HepG2 (cell line): Measurements from ENCODE around the gene GPS1. TPM values are rescaled to one million over a fixed set of nuclear protein-coding genes. Genes with fewer than 3 reads are reported as not detected.

ENCODE experiments used
- ATM ChIP-seq: fragments of 450-650 bp; IDR thresholded peaks from 2 replicates; pipeline ENCODE4 v1.7.1; 2017; ENCODE audit warnings: mild to moderate bottlenecking, borderline replicate concordance
- CAMTA2 ChIP-seq: sonication (generic); formaldehyde crosslinking; IDR thresholded peaks from 2 replicates; pipeline ENCODE4 v1.4.0; 2020; ENCODE audit warnings: mild to moderate bottlenecking, missing genetic modification reagents, borderline replicate concordance
- NFYC ChIP-seq: IDR thresholded peaks from 2 replicates; pipeline ENCODE4 v1.6.1; 2016; ENCODE audit warnings: missing genetic modification reagents, missing compliant biosample characterization
- RAD51 ChIP-seq: fragments of 450-650 bp; IDR thresholded peaks from 2 replicates; pipeline ENCODE4 v1.6.1; 2016; ENCODE audit warnings: borderline replicate concordance
- RARA ChIP-seq: IDR thresholded peaks from 2 replicates; pipeline ENCODE4 v1.6.1; 2016; ENCODE audit warnings: missing genetic modification reagents, missing compliant biosample characterization
- RELA ChIP-seq: sonication (generic); formaldehyde crosslinking; IDR thresholded peaks from 2 replicates; pipeline ENCODE4 v1.4.0; 2020; ENCODE audit warnings: missing genetic modification reagents
- SETDB1 ChIP-seq: sonication (generic); formaldehyde crosslinking; IDR thresholded peaks from 2 replicates; pipeline ENCODE4 v1.5.1; 2020; ENCODE audit warnings: missing genetic modification reagents, mild to moderate bottlenecking, borderline replicate concordance
- STAG1 ChIP-seq: sonication (generic); formaldehyde crosslinking; IDR thresholded peaks from 2 replicates; pipeline ENCODE4 v1.4.0; 2020; ENCODE audit warnings: missing genetic modification reagents
- TAF15 ChIP-seq: fragments of 200-400 bp; formaldehyde crosslinking; IDR thresholded peaks from one replicate; pipeline ENCODE4 v1.6.1; 2018; ENCODE audit warnings: mild to moderate bottlenecking, low read depth, low read length; ENCODE audit not compliant: poor library complexity, severe bottlenecking
- ZBTB8A ChIP-seq: sonication (generic); formaldehyde crosslinking; IDR thresholded peaks from 2 replicates; pipeline ENCODE4 v1.4.0; 2020; ENCODE audit warnings: mild to moderate bottlenecking, low read depth, missing genetic modification reagents, borderline replicate concordance
- ZKSCAN1 ChIP-seq: fragments of 150-350 bp; IDR thresholded peaks from 2 replicates; pipeline ENCODE4 v1.6.1; 2014; ENCODE audit warnings: low read length
- ZNF224 ChIP-seq: sonication (generic); formaldehyde crosslinking; IDR thresholded peaks from 2 replicates; pipeline ENCODE4 v1.5.0; 2020; ENCODE audit warnings: mild to moderate bottlenecking, missing genetic modification reagents
- ZNF367 ChIP-seq: sonication (generic); formaldehyde crosslinking; IDR thresholded peaks from 2 replicates; pipeline ENCODE4 v1.4.0; 2020; ENCODE audit warnings: missing genetic modification reagents, borderline replicate concordance
- ZNF703 ChIP-seq: sonication (generic); formaldehyde crosslinking; IDR thresholded peaks from 2 replicates; pipeline ENCODE4 v1.5.1; 2020; ENCODE audit warnings: missing genetic modification reagents, mild to moderate bottlenecking, moderate library complexity, borderline replicate concordance
- ZNF768 ChIP-seq: sonication (generic); formaldehyde crosslinking; IDR thresholded peaks from 2 replicates; pipeline ENCODE4 v1.4.0; 2020; ENCODE audit warnings: missing genetic modification reagents
- ZNF782 ChIP-seq: sonication (generic); formaldehyde crosslinking; IDR thresholded peaks from 2 replicates; pipeline ENCODE4 v1.4.0; 2020; ENCODE audit warnings: missing genetic modification reagents, mild to moderate bottlenecking, borderline replicate concordance
- ZNF816 ChIP-seq: sonication (generic); formaldehyde crosslinking; IDR thresholded peaks from 2 replicates; pipeline ENCODE4 v1.8.0; 2022; ENCODE audit warnings: missing genetic modification reagents, mild to moderate bottlenecking, borderline replicate concordance
- ZNF83 ChIP-seq: sonication (generic); formaldehyde crosslinking; IDR thresholded peaks from 2 replicates; pipeline ENCODE4 v1.4.0; 2020; ENCODE audit warnings: missing genetic modification reagents, mild to moderate bottlenecking, borderline replicate concordance
- polyA plus RNA-seq, 8 experiments: library from polyadenylated mRNA; depleted of rRNA in 3 of 8; stranded (reverse) in 7 of 8; unstranded in 1 of 8; fragments of >200 nt; fragmentation: Illumina TruSeq in 4 of 8; extraction: Trizol in 4 of 8; gene quantifications; 2 replicates each; pipeline versions ENCODE4 v1.2.1 to v1.2.3, GENCODE V29; 2011 to 2016; ENCODE audit warnings: low read depth in 4 of 8, missing spikeins in 1 of 8, mixed read lengths in 1 of 8; ENCODE audit not compliant: insufficient read depth in 1 of 8
- total RNA-seq, 5 experiments: library from RNA; depleted of rRNA; stranded (reverse); fragments of >200 nt; fragmentation: Illumina TruSeq; extraction: Trizol; gene quantifications; 2 replicates each; pipeline ENCODE4 v1.2.3, GENCODE V29; 2016; ENCODE audit warnings: low read depth in 1 of 5
- TF ChIP-seq, protein P1 (sequence below): sonication (generic); formaldehyde crosslinking; IDR thresholded peaks from 2 replicates; pipeline ENCODE4 v1.4.0; 2020; ENCODE audit warnings: missing genetic modification reagents
- TF ChIP-seq, protein P2 (sequence below): sonication (generic); formaldehyde crosslinking; IDR thresholded peaks from 2 replicates; pipeline ENCODE4 v1.4.0; 2020; ENCODE audit warnings: missing genetic modification reagents, borderline replicate concordance
- TF ChIP-seq, protein P3 (sequence below): sonication (generic); formaldehyde crosslinking; IDR thresholded peaks from 2 replicates; pipeline ENCODE4 v1.4.0; 2020; ENCODE audit warnings: missing genetic modification reagents, mild to moderate bottlenecking, borderline replicate concordance
- TF ChIP-seq, protein P4 (sequence below): sonication (generic); formaldehyde crosslinking; IDR thresholded peaks from 2 replicates; pipeline ENCODE4 v1.4.0; 2020; ENCODE audit warnings: missing genetic modification reagents

GPS1 gene
- total and polyA plus RNA-seq, 2 of the 13 experiments (the other 11 are each of a cell fraction or from before 2014, with no cell fraction given): 124 to 128 TPM

DNA sequence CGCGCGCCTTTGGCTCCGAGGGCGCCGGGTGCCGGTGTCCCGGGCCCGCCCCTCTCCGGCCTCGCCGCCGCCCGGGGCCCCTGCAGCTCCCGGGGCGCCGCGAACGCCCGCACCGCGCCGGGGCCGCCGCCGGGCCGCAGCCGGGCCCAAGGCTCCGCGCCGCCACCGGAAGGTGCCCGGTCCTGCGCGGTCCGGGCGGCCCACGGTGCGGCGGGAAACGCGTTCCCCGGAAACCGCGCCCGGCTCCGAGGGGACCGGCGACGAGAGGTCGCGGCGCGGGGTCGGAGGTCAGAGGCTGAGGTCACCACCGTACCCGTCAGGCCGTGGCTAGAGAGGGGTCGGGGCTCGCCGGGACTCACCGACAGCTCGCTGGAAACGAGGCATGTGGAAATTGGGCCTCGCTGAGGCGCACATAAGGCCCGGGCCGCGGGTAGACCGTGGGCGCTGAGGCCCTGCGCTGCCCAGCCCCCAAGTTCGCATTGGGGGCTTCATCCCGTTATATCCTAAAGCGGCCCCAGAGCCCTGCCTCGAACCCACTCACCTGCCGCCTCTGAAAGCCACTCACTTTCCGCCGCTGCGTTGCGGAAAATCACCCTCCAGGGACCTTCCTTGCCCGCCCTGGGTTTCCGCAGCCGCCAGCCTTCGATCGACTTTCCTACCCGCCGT lies 14.1 kb downstream of the GPS1 start, which contains the start of gene DUS1L (continued):
- TF ChIP-seq, protein P1, sequence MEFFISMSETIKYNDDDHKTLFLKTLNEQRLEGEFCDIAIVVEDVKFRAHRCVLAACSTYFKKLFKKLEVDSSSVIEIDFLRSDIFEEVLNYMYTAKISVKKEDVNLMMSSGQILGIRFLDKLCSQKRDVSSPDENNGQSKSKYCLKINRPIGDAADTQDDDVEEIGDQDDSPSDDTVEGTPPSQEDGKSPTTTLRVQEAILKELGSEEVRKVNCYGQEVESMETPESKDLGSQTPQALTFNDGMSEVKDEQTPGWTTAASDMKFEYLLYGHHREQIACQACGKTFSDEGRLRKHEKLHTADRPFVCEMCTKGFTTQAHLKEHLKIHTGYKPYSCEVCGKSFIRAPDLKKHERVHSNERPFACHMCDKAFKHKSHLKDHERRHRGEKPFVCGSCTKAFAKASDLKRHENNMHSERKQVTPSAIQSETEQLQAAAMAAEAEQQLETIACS: peak; percentile 68
- TF ChIP-seq NFYC (CRISPR knock-in tag) (peak; percentile 55; the same call in 1 of the 2 replicates), ZNF703 (no peak; the same call in 1 of the 2 replicates), ZNF782 (CRISPR knock-in tag) (peak; percentile 53; the same call in 1 of the 2 replicates), ZNF367 (0 out of 2 replicates have a peak, but pooled peaks have one; percentile 53), ZKSCAN1 (no peak), ZBTB8A (no peak), RAD51 (no peak), RARA (CRISPR knock-in tag) (peak; percentile 73), STAG1 (CRISPR knock-in tag) (peak; percentile 23; the same call in 1 of the 2 replicates), SETDB1 (CRISPR knock-in tag) (no peak), RELA (CRISPR knock-in tag) (peak; percentile 79; the same call in 1 of the 2 replicates), TAF15 (no peak), ZNF224 (CRISPR knock-in tag) (no peak; the same call in 1 of the 2 replicates), CAMTA2 (CRISPR knock-in tag) (no peak), ZNF768 (CRISPR knock-in tag) (peak; percentile 91), ZNF83 (no peak), ATM (no peak), ZNF816 (no peak)
- TF ChIP-seq, protein P2, sequence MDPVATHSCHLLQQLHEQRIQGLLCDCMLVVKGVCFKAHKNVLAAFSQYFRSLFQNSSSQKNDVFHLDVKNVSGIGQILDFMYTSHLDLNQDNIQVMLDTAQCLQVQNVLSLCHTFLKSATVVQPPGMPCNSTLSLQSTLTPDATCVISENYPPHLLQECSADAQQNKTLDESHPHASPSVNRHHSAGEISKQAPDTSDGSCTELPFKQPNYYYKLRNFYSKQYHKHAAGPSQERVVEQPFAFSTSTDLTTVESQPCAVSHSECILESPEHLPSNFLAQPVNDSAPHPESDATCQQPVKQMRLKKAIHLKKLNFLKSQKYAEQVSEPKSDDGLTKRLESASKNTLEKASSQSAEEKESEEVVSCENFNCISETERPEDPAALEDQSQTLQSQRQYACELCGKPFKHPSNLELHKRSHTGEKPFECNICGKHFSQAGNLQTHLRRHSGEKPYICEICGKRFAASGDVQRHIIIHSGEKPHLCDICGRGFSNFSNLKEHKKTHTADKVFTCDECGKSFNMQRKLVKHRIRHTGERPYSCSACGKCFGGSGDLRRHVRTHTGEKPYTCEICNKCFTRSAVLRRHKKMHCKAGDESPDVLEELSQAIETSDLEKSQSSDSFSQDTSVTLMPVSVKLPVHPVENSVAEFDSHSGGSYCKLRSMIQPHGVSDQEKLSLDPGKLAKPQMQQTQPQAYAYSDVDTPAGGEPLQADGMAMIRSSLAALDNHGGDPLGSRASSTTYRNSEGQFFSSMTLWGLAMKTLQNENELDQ (CRISPR knock-in tag): peak; percentile 96; the same call in 1 of the 2 replicates
- TF ChIP-seq, protein P3, sequence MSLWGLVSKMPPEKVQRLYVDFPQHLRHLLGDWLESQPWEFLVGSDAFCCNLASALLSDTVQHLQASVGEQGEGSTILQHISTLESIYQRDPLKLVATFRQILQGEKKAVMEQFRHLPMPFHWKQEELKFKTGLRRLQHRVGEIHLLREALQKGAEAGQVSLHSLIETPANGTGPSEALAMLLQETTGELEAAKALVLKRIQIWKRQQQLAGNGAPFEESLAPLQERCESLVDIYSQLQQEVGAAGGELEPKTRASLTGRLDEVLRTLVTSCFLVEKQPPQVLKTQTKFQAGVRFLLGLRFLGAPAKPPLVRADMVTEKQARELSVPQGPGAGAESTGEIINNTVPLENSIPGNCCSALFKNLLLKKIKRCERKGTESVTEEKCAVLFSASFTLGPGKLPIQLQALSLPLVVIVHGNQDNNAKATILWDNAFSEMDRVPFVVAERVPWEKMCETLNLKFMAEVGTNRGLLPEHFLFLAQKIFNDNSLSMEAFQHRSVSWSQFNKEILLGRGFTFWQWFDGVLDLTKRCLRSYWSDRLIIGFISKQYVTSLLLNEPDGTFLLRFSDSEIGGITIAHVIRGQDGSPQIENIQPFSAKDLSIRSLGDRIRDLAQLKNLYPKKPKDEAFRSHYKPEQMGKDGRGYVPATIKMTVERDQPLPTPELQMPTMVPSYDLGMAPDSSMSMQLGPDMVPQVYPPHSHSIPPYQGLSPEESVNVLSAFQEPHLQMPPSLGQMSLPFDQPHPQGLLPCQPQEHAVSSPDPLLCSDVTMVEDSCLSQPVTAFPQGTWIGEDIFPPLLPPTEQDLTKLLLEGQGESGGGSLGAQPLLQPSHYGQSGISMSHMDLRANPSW: no peak
- TF ChIP-seq, protein P4, sequence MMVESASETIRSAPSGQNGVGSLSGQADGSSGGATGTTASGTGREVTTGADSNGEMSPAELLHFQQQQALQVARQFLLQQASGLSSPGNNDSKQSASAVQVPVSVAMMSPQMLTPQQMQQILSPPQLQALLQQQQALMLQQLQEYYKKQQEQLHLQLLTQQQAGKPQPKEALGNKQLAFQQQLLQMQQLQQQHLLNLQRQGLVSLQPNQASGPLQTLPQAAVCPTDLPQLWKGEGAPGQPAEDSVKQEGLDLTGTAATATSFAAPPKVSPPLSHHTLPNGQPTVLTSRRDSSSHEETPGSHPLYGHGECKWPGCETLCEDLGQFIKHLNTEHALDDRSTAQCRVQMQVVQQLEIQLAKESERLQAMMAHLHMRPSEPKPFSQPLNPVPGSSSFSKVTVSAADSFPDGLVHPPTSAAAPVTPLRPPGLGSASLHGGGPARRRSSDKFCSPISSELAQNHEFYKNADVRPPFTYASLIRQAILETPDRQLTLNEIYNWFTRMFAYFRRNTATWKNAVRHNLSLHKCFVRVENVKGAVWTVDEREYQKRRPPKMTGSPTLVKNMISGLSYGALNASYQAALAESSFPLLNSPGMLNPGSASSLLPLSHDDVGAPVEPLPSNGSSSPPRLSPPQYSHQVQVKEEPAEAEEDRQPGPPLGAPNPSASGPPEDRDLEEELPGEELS (CRISPR knock-in tag): no peak
